ENCODE data around the gene OCSTAMP.

The OCSTAMP gene

GRCh38 chr20:46563170-46563859 lies 12.9 kb upstream of the OCSTAMP start:
- no peaks in the 10 kb centered on the region for H3K36me3 Mint-ChIP-seq
- H3K4me3 Mint-ChIP-seq = no peak overlapping the region
- no peak overlapping the region for H3K27ac Mint-ChIP-seq
- no peaks in the 10 kb centered on the region for H3K9me3 Mint-ChIP-seq
- peaks cover 27% of the 10 kb centered on the region for H3K4me1 Mint-ChIP-seq
- DNase-seq (ENCODE audit: low spot score in 2 of 2) = no peak
- ATAC-seq = no peak

DNA sequence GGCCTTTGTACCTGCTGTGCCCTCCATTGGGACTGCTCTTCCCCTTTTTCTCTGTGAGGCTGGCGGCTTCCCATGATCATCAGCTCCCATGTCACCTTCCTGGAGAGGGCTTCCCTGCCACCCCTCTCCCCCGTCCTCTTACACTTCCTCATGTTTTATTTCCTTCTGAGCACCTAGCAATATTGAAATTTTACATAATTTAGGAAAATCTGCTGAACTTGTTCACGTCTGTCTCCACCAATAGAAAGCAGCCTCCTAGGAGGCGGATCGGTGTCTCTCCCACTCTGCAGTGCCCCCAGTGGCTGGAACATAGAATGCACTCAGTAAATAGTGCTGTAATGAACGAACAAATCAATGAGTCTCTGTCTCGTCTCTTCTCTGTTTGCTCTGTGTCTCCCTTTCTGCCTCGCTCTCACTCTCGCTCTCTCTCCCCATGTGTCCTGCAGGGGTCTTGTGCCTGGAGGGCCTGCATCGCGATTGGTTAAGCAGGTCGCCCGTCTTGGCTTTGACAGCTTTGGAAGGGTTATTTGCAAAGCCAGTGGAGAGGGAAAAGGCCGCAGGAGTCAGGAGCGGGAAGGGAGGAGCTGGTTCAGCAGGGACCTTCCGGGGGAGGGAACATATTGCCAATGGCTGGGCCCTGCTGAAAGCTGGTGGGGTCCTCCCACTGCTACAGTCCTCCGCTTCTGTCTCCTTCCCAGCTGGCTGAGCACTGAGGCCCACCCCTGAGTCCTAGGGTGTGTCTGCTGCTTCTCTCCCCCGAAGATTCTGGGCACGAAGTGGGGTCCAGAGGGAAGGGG lies 12.1 kb upstream of the OCSTAMP start:
- Mint-ChIP-seq H3K36me3 (no peaks in the 10 kb centered on the region), H3K4me3 (no peak overlapping the region), H3K4me1 (peaks cover 35% of the 10 kb centered on the region), H3K27ac (no peak overlapping the region), H3K9me3 (no peaks in the 10 kb centered on the region)
- peak; percentile 61 for ATAC-seq
- DNase-seq (ENCODE audit: low spot score in 2 of 2) = peak; percentile 59 to 84

GRCh38 chr20:46562009-46562372 lies 11.5 kb upstream of the OCSTAMP start:
- peaks cover 40% of the 10 kb centered on the region for H3K4me1 Mint-ChIP-seq
- DNase-seq (ENCODE audit: low spot score in 2 of 2) = no peak
- no peaks in the 10 kb centered on the region for H3K36me3 Mint-ChIP-seq
- H3K4me3 Mint-ChIP-seq = no peak overlapping the region
- H3K27ac Mint-ChIP-seq = no peak overlapping the region
- ATAC-seq = no peak
- H3K9me3 Mint-ChIP-seq = no peaks in the 10 kb centered on the region

- ATAC-seq = no peak
- no peak for DNase-seq (ENCODE audit: low spot score in 2 of 2)
- H3K36me3 Mint-ChIP-seq = no peaks in the 10 kb centered on the region
- peak overlapping the region; percentile 71 for H3K27ac Mint-ChIP-seq
- H3K9me3 Mint-ChIP-seq = no peaks in the 10 kb centered on the region
- H3K4me3 Mint-ChIP-seq = no peak overlapping the region
- peaks cover 55% of the 10 kb centered on the region for H3K4me1 Mint-ChIP-seq
These were observed 9.4 kb upstream of the OCSTAMP start for GRCh38 chr20:46559685-46560440.

DNA sequence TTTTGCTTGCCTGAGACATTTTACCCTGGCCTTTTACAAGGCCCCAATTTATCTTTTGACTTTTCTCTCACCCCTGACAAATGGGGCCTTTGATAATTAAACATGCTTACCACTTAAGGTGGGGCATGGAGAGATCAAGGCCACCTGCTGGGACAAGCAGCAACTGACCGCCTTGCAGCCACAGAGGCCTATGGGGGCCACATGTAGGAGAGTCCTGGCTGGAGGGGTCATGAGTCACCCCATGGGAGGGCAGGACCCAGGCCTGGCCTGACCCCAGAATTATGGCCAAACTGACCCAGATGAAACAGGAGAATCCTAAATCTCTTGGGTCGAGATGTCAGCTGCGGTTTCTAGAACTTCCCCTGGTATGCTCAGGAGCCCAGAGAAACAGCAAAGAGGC lies 8.5 kb upstream of the OCSTAMP start:
- DNase-seq (ENCODE audit: low spot score in 2 of 2) = no peak
- Mint-ChIP-seq H3K4me1 (peaks cover 60% of the 10 kb centered on the region), H3K27ac (peak overlapping the region; percentile 71), H3K9me3 (no peaks in the 10 kb centered on the region), H3K4me3 (no peak overlapping the region), H3K36me3 (no peaks in the 10 kb centered on the region)
- no peak for ATAC-seq

GRCh38 chr20:46558511-46558959 lies 8.1 kb upstream of the OCSTAMP start:
- no peaks in the 10 kb centered on the region for H3K36me3 Mint-ChIP-seq
- no peaks in the 10 kb centered on the region for H3K9me3 Mint-ChIP-seq
- H3K27ac Mint-ChIP-seq = peak overlapping the region; percentile 70
- peaks cover 60% of the 10 kb centered on the region for H3K4me1 Mint-ChIP-seq
- no peak for DNase-seq (ENCODE audit: low spot score in 2 of 2)
- peak overlapping the region; percentile 10 for H3K4me3 Mint-ChIP-seq
- peak; percentile 96 for ATAC-seq

DNA sequence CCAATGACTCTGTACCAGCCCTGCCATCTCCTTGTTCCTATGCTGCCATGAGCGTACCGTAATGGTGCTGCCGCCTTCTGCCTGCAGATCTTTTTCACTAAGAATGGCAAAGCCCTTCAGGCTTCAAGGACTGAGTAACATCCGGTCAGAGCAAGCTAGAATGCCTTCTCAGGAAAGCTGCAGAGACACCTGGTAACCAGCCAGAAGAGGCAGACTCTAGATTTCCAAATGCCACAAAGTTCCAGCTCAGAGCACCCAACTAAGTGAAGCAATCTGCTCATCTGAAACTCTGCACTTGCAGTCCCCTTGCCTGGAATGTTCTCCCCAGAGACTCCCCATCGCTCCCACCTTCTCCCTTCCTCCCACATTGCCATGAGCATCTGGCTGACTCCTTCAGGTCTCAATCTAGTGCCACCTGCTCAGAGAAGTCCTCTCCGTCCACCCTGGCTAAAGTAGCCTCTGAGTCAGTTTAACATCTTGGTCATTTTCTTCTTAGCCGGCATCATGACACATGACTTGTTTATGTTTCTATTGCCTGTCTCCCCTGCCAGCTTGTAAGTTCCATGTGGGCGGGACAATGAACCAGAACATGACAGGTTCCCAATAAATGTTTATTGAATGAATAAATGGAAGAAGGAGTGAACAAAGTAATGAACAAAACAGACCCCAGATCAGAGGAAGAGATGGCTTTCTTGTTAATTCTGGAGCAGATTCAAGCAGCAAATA lies 6.9 kb upstream of the OCSTAMP start:
- H3K4me1 Mint-ChIP-seq = peaks cover 71% of the 10 kb centered on the region
- no peak for DNase-seq (ENCODE audit: low spot score in 2 of 2)

GRCh38 chr20:46555370-46555956 lies 5.0 kb upstream of the OCSTAMP start:
- DNase-seq (ENCODE audit: low spot score in 2 of 2) = no peak
- no peaks in the 10 kb centered on the region for H3K36me3 Mint-ChIP-seq
- H3K9me3 Mint-ChIP-seq = no peaks in the 10 kb centered on the region
- H3K4me1 Mint-ChIP-seq = peaks cover 81% of the 10 kb centered on the region
- H3K27ac Mint-ChIP-seq = peak overlapping the region; percentile 69
- no peak for ATAC-seq
- no peak overlapping the region for H3K4me3 Mint-ChIP-seq

More for the DNA sequence above, 6.9 kb upstream of the OCSTAMP start:
- H3K9me3 Mint-ChIP-seq = no peaks in the 10 kb centered on the region
- ATAC-seq = no peak
- H3K27ac Mint-ChIP-seq = peak overlapping the region; percentile 70
- H3K4me3 Mint-ChIP-seq = peak overlapping the region; percentile 10
- no peaks in the 10 kb centered on the region for H3K36me3 Mint-ChIP-seq

DNA sequence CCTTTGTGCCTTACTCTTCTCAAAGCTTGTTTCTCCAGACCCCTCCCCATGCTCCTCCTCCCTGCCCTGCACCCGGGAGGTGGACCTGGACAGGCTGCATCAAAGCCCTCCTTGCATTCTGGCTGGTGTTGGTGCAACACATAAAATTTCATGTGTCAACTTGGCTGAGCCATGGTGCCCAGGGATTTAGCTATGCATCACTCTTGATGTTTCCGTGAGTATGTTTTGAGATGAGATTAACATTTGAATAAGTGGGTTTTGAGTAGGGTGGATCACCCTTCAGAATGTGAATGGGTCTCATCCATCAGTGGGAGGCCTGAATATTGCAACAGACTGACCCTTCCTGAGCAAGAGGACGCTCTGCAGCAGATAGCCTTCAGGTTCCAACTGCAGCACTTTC lies 4.4 kb upstream of the OCSTAMP start:
- no peak overlapping the region for H3K27ac Mint-ChIP-seq
- DNase-seq (ENCODE audit: low spot score in 2 of 2) (no peak), ATAC-seq (no peak)
- peaks cover 78% of the 10 kb centered on the region for H3K4me1 Mint-ChIP-seq
- no peaks in the 10 kb centered on the region for H3K36me3 Mint-ChIP-seq
- H3K4me3 Mint-ChIP-seq = no peak overlapping the region
- no peaks in the 10 kb centered on the region for H3K9me3 Mint-ChIP-seq

DNA sequence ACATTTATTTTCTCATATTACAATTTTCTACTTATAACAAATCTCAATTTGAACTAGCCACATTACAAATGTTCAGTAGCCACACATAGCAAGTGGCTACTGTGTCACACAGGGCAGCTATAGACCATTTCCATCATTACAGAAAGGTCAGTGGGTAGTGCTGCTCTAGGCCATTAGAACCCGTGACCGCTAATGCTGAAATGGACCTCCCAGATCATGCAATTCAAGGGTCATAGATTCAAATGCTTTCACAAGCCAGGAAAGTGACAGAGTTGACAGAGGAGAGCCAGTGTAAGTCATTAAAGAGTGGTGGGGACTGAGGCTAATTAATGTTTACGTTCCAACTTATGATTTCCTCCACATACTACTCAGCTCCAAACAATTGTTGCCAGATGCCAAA lies 3.5 kb upstream of the OCSTAMP start:
- Mint-ChIP-seq H3K36me3 (no peaks in the 10 kb centered on the region), H3K4me1 (peaks cover 68% of the 10 kb centered on the region)

GRCh38 chr20:46552460-46553420 lies 2.3 kb upstream of the OCSTAMP start:
- H3K27ac Mint-ChIP-seq = peak overlapping the region; percentile 86
- DNase-seq (ENCODE audit: low spot score in 2 of 2) = peak; percentile 34 to 76
- peak; percentile 95 for ATAC-seq
- no peaks in the 10 kb centered on the region for H3K9me3 Mint-ChIP-seq
- no peaks in the 10 kb centered on the region for H3K36me3 Mint-ChIP-seq
- peaks cover 57% of the 10 kb centered on the region for H3K4me1 Mint-ChIP-seq
- H3K4me3 Mint-ChIP-seq = peak overlapping the region; percentile 60

More for the DNA sequence above, 3.5 kb upstream of the OCSTAMP start:
- H3K27ac Mint-ChIP-seq = no peak overlapping the region
- ATAC-seq (no peak), DNase-seq (ENCODE audit: low spot score in 2 of 2) (no peak)
- H3K9me3 Mint-ChIP-seq = no peaks in the 10 kb centered on the region
- H3K4me3 Mint-ChIP-seq = no peak overlapping the region

DNA sequence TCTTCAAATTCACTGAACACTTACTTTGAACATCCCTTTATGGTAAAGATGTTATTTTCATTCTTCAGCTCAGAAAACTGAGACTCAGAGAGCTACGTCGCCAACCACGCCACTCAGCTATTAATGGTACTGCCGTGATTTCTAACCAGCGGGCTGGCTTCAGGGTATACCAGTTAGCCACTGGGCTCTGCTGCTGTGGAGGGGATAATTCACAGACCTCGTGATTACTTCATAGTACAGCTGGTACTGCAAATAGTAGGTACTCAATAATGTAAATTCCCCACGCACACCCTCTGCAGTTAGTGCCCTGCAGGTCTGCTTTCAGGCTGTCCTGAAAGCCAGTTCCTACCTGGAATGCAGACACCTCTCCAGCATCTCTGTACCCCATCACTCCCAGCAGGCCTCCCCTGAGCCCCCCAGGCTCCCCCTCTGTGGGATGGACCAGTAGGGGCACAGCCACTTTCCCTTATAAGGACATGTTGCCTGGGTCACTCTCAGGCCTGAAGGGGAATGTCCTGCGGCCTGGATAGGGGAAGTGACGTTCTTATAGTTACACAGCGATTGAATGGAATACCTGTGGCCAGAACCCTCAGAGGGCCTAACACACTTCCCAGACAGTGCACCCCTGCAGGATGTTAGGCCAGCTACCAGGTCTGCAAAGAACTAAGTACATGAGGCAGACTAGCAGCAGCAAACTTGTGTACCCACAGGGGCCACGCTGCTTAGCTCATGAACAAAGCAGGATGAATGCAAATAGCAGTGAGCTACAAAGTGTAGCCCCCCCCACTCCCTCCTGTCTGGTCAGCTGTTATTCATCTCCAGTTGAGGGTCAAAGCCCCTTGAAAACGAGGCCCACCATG lies 1.3 kb upstream of the OCSTAMP start:
- Mint-ChIP-seq H3K27ac (peak overlapping the region; percentile 86), H3K36me3 (no peaks in the 10 kb centered on the region), H3K9me3 (no peaks in the 10 kb centered on the region), H3K4me3 (peak overlapping the region; percentile 60), H3K4me1 (peaks cover 49% of the 10 kb centered on the region)
- DNase-seq (ENCODE audit: low spot score in 2 of 2) = no peak
- ATAC-seq = no peak

Measured in stimulated activated effector memory CD8-positive, alpha-beta T cell treated with anti-CD3 and anti-CD28 coated beads, Interleukin-12 subunit alpha, Interleukin-12 subunit beta, amount 100 ng/mL, for 72 hours (primary cell).